Head of caudate nucleus (tissue), 42 donors: Measurements from ENCODE around the gene CSMD2.
"Not testable (repeated sequence)": the region's sequence is repeated elsewhere in the genome, so short reads cannot be mapped to it uniquely, and the experiment has no call there.

Source experiments
- DNase-seq, 42 donors: peaks; one replicate each; pipeline versions ENCODE4 v3.0.0 to v3.0.0-alpha.2; 2020 to 2021; ENCODE audit warnings: mixed read lengths in 7 of 42
- intact Hi-C: fragments of 100-400 bp; cut with DNase I; formaldehyde crosslinking; loops from one replicate; pipeline ENCODE4 v1.15.0; 2022

CSMD2 gene

GRCh38 chr1:33509276-33509675, 655.8 kb downstream of the CSMD2 start:
- DNase-seq, intact Hi-C loops: not testable (repeated sequence)

DNA sequence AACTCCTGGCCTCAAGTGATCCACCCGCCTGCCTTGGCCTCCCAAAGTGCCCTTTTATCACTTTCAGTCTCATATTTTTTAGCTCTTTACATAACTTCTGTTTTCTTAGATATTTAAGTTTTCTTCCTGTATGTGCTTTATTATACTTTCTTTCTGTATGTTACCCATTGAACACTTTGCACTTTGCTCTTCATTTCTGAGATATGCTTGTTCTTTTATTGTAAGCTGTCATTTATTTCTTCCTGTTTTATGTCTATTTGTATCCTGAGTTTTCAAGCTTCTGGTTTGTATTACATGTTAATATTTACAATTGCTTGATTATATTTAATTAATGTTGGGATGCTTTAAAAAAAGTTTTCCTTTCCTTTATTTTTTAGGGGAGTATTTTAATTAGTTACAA, 656.9 kb downstream of the CSMD2 start:
- intact Hi-C loops: no loop called here
- no peak for DNase-seq

GRCh38 chr1:33507661-33508060, 657.4 kb downstream of the CSMD2 start:
- no peak for DNase-seq
- intact Hi-C loops: no loop called here

GRCh38 chr1:33503506-33503905, 661.5 kb downstream of the CSMD2 start:
- intact Hi-C loops: no loop called here
- no peak for DNase-seq

DNA sequence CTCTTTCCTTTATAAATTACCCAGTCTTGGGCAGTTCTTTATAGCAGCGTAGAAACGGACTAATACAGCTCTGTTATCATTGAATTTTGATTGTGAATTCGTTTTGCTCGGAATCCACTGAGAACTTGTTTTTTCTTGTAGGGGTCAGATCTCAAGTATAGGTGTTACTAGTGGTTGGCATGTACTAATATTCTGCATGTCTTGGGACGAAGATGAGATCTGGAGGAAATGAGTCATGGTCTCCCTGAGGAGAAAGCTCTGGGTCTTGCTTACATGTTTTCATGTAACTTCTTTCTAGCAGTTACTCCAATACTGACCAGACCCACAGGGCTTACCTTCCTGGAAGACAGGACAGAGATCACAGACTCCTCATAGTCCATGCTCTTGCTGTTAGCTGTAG, 662.3 kb downstream of the CSMD2 start:
- no peak for DNase-seq
- intact Hi-C loops: no loop called here

DNA sequence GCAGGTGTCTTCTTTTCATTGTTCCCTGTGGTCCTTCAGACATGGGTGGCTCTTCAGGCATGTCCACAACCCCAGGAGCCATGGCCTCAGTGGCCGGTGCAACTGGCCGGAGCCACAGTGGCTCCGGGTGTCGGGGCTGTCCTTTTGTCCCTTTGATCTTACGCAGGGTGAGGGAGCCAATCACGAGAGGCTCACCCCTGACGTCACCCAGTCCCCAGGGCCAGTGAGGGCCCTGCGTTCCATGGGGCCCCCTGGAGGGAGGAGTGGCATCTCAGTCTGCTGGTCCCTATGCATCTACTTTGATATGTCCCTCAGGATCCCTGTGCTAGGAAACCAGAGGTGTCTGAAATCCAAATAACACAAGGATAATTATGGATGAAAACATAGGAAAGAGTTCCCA, 663.3 kb downstream of the CSMD2 start:
- intact Hi-C loops: no loop called here
- no peak for DNase-seq

- no peak for DNase-seq
- intact Hi-C loops: no loop called here
Measured at GRCh38 chr1:33501309-33501708, 663.7 kb downstream of the CSMD2 start.

DNA sequence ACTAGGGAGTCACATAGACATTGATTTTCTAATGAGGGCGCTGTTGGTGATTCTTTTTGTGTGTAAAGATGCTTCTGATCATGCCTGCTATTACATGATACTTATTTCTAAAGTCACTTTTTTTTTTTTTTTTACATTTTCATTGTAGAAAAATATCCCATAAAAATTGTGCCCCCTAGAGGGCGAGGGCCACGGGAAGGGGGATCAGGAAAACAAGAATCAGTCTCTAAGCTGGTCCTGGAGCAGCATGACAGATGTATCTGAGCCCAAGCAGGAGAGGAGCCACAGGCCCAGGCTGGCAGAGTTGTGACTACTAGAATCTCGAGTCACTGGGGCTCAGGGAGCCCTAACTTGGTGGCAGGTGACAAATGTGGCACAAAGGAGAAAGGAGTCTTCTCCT, 664.5 kb downstream of the CSMD2 start:
- intact Hi-C loops: no loop called here
- DNase-seq: no peak

- intact Hi-C loops: no loop called here
- no peak for DNase-seq
Measured at GRCh38 chr1:33497410-33497809, 667.6 kb downstream of the CSMD2 start.

GRCh38 chr1:33494929-33495328, 670.1 kb downstream of the CSMD2 start:
- intact Hi-C loops: no loop called here
- no peak for DNase-seq

- no peak for DNase-seq
- intact Hi-C loops: no loop called here
Measured at GRCh38 chr1:33488624-33489023, 676.4 kb downstream of the CSMD2 start.

GRCh38 chr1:33482412-33482811, 682.6 kb downstream of the CSMD2 start:
- DNase-seq: no peak
- intact Hi-C loops: no loop called here

- no peak for DNase-seq
- intact Hi-C loops: loop anchor here (10.0 kb wide), 1 partner anchor 353 kb away; no protein-coding TSS in a partner anchor
Measured at GRCh38 chr1:33477451-33477850, 687.6 kb downstream of the CSMD2 start.

- DNase-seq: no peak
- intact Hi-C loops: loop anchor here (10.0 kb wide), 1 partner anchor 349 kb away; no protein-coding TSS in a partner anchor
Measured at GRCh38 chr1:33473900-33474299, 691.1 kb downstream of the CSMD2 start.

GRCh38 chr1:33472269-33472980, 692.6 kb downstream of the CSMD2 start, which contains the start of gene ZSCAN20:
Gene ZSCAN20, plus strand, starts transcription at chr1:33472645. Its CDS starts 6,644 bp downstream, at chr1:33479289.
- DNase-seq: peak; percentile 98 to 100 (median 99)
- intact Hi-C loops: loop anchor here (10.0 kb wide), 1 partner anchor 348 kb away; no protein-coding TSS in a partner anchor

DNA sequence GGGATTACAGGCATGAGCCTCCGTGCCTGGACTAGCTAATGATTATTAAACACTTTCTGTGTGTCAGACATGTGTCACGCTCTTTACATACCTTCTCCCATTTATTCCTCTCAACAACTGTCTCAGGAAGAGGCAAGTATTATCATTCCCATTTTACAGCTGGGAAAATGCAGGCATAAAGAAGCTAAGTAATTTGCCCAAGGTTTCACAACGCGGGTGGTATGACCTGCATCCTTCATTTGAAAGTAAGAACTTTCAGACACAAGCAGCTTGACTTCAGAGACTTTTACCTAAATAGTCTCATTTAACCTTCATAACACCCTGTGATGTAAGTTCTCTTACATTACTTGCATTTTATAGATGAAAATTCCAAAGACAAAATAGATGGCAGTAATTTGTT, 693.6 kb downstream of the CSMD2 start:
- intact Hi-C loops: loop anchor here (2.0 to 10.0 kb wide), 2 partner anchors 177 to 347 kb away; no protein-coding TSS in a partner anchor
- DNase-seq: no peak

- intact Hi-C loops: loop anchor here (2.0 to 10.0 kb wide), 2 partner anchors 176 to 346 kb away; no protein-coding TSS in a partner anchor
- peak; percentile 58 to 94 (median 85) for DNase-seq
Measured at GRCh38 chr1:33470495-33471012, 694.5 kb downstream of the CSMD2 start.

DNA sequence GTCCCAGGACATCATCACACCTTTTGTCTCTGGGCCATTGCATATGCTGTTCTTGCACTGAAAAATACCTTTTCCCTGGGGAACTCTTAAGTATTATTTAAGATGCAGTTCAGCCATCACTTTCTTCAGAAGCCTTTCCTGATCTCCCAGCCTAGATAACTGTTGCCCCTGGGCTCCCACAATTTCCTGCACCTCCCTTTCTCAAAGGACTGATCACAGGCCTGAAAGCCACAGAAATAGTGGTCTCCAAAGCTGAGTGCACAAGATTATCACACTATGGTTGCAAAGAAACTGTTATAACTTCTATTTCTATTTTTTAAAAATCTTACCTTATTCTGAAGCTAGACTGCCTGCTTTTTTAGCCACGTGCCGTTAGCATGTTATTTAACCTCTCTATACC, 695.3 kb downstream of the CSMD2 start:
- DNase-seq: no peak
- intact Hi-C loops: loop anchor here (2.0 to 10.0 kb wide), 2 partner anchors 175 to 345 kb away; no protein-coding TSS in a partner anchor

DNA sequence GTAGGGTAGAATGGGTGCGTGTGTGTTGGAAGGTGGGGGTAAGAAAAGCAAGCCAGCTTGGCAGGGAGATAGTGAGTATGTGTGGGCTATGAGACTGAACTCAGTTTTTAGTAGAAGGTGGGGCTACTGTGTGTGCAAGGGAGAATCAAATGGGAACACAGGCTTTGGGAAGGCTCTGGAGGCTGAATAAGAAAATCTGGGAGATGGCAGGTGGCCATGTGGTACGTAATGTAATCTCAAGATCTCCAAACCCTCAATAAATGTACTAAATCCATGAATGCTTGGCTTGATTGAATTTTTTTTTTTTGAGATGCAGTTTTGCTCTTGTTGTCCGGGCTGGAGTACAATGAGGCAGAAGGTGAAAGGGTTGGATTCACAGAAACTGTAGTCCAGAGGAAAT, 696.1 kb downstream of the CSMD2 start:
- intact Hi-C loops: no loop called here

DNA sequence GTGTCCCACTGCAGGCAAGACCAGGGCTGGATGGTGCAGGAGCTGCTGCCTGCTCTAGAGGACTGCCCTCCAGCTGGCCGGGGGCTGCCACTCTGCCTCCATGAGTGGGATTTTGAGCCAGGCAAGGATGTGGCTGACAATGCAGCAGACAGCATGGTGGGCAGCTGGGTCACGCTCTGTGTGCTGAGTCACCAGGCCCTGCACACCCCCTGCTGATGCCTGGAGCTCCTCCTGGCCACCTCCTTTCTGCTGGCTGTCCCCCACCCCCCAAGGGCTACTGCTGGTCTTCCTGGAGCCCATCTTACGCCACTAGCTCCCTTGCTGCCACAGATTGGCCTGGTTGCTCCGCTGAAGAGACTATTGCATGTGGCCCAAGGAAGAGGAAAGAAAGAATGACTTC, 696.5 kb downstream of the CSMD2 start:
- intact Hi-C loops: no loop called here

More for the DNA sequence above, 696.1 kb downstream of the CSMD2 start:
- no peak for DNase-seq

DNA sequence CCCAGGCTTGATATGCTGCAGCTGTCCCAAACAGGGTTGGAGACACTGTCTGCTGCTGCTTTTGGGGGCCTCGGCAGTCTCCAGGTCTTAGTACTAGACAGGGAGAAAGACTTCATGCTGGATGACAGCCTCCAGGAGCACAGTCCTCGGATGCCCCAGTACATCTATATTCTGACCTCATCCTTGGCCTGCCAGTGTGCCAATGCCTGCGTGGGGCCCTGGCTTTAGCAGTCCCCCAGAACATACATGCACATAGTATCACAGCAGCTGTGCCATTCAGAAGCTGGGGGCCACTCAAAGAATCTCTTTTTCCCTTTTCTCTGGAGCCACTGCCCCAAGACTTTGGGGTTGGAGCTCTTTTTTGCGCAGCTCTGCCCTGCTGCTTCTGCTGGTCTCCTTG, 697.0 kb downstream of the CSMD2 start:
- intact Hi-C loops: no loop called here
- peak in 10 of 42 donors; percentile 21 to 65 (median 38) for DNase-seq

More for the DNA sequence above, 696.5 kb downstream of the CSMD2 start:
- no peak for DNase-seq
